Bone marrow (tissue), 2 donors: ENCODE data around the gene LPAR3.

ENCODE experiments used
- DNase-seq, 2 donors: peaks; one replicate each; lab custom pipeline; 2025; lab: John Stamatoyannopoulos, UW

The LPAR3 gene

DNA sequence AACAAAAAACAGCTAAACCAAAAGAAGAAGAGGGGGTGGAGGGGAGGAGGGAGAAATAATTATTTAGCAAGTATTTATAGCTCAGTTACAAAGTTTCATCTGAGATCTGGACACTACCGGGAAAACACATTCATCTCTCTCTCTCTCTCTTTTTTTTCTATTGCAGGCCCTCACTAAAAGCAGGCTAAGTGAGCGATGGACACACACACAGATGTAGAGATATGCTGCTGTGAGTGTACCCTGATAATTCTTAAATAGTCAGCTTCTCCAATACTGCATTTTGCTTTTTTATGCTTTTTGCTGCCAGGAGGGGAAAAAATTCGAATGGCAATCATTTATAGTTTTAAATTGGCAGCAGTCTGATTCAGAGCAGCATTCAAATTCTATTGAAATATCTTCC lies 65.0 kb downstream of the LPAR3 start:
- DNase-seq, result no peak

DNA sequence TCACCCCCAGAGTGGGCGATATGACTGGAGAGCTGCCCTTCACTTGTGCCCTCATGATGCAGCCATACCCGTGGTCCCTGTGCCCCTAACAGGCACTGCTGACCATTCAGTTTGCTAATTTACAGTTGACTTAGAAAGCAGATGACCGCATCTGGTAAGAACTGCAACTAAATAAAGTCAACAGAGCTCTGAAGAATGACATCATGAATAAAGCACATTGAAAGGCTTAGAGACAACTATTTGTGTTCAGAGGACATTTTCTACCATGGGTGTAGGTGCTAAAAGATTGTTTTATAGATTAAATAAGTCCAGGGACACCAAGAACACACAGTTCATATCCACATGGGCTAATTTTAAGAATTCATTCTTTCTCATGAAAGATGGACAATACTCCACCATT lies 65.5 kb downstream of the LPAR3 start:
- no peak for DNase-seq

DNA sequence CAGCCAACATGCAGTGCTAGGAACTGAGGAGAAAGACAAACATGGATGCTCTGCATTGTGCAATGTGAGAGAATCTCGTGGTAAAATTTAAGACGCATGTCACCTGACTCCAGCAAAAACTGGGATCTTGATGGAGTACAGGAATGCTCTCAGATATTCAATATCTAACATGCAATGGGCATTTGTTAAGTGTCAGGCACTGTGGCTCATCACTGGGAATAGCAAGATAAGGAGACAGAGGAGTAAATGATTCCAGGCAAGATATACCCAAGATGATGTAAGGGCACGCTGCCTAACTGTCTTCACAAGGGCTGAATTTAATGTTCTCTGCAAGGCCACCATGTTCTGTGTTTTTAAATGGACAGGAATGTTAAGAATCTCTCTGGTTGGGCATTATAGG lies 67.8 kb downstream of the LPAR3 start:
- no peak for DNase-seq

DNA sequence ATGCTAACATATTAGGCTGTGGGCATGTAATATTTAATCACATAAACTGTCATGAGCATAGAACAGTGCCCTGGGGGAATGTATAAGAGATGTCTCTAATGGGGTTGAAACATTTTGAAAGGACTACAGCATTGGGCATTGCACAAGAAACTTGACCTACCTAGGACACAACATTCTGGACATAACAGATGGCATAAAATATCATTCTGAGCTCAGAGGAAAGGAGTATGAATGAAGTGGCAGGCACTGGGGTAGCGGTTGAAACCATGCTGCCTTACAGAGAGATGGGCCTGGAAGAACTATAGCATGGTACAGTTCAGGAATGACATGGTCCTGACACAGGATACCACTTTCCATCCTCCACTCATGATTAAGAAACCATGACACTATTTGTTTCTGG lies 69.0 kb downstream of the LPAR3 start:
- DNase-seq, result no peak

DNA sequence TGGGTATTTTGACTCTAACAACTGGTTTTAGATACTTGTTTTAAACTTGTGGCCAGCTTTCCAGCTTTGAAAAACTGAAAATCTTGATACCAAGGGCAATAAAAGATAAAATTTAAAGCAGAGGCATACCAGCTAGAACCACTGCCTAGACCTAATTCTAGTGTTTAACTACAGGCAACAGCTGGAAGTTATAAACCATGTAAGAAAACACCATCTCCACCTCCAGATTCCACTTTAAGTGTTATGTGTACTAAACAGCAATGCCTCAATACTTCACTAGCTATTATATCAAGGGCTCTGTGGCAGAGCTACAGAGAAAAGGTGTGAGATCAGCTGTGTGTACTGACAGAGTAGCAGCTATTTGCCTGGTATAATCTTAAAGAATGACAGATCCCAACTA lies 69.5 kb downstream of the LPAR3 start:
- DNase-seq, result no peak

DNA sequence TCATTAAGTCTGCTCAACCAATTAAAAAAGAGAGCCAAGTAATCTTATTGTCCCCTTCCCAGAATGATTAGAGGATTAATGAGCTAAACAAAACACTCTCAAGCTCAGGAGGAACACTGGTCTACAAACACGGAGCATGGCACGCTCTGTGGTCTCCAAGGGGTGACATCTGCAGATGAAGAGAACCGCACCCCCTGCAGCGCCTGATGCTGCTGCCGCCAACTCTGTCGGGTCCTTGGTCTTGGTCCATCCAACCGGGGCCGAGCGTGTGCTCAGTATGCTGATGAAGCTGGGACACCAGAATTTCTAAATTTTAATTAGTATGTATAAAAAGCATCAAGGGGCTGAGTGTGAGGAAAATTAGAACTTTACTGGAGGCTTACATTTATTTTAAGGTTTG lies 82.7 kb downstream of the LPAR3 start:
- DNase-seq, result no peak

DNA sequence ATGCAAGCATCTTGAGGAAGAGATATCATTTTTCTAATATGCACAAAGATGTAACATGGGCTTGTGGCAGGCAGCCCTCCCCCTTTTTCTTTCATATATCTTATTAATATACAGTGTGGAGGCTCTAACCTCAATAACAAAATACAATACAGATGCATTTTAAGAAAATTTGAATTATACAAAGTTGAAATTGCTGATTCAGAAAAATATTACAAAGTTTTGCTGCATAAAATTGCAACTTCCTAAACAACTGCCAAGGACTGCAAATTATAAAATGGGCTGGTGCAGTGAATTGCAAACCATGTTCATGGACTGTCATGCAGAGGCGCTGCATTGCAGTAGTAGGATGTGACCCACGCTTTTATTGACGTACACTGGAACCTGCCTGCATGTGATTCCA lies 84.0 kb downstream of the LPAR3 start:
- no peak for DNase-seq

DNA sequence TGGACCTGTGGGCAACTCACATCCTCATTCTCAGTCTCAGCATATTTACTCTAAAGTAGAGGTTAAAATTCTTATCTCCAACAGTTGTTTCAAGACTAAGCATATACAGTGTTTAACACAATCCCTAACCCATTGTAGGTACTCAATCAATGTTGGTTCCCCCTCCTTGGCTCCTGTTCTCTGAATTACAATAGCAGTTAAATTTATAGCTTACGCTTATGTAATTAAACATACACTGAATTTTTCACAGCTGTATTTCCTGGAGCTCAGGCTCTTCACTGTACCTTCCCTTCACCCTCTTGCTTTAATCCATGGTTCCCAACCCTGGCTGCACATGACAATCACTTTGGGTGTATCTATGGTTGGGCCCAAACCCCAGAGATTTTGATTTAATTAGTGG lies 89.4 kb downstream of the LPAR3 start:
- no peak for DNase-seq

DNA sequence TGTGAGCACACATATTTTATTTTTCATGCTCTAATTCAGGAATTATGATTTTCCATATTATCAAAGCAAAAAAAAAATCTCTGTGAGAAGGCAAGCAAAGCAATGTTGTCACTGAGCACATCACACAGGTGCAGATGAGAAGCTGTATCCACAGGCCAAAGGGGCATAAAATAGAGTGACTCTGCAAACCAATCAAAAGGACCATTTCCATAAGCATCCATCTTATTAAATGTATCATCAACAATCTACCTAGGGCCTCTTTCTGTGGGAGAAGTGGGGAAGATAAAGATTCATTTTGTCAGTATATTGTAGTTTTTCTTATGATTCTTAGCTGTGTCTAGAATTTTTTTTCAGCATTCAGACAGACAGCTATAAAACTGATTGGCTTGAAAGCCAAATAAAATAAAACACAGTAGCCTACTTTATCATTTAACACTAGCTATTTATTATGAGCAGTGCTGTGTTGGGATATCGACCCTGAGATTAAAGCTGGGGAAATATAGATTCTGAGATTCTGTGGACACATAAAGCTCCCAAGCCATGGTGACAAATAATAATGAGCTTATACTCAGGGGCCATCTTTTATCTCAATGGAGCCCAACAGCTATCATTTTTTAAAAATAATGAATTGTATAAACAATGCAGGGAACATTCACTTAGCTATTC lies 90.3 kb downstream of the LPAR3 start:
- no peak for DNase-seq

DNA sequence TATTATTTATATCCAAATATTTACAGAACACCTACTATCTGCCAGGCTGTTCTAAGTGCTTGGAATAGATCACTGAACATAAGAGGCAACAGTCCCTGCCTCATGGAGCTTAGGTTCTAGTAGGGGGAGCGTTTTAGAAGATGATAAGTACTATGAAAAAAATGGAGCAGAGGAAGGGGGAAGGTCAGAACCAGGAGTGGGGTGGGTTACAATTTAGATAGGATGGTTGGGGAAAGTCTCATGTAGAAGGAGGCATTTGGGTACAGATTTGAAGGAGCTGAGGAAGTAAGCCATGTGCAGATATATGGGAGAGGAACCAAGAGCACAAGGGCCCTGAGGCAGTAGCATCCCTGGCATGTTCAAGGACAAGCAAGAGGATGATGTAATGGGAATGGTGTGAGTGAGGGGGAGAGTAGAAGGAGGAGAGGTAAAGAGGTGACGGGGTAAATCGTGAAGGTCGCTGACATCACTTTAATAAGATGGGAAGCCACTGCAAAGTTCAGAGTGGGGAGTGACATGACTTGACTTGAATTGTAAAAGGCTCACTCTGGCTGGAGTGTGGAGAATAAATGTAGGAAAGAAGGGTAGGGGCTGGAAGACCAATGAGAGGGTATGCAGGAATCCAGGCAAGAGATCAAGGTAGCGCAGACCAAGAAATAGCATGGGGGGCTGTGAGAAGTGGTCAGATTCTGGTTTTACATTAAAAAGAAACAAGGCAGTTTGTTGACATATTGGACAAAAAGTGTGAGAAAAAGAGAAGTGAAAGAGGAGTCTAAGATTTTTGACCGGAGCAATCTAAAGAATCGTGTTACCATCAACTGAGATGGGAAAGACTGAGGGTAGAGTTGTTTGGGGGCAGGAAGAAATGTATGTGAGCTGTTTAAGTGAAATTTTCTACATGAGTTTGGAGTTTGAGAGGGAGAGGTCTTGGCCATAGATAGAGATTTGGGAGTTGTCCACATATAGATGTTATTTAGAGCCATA lies 92.6 kb downstream of the LPAR3 start:
- DNase-seq, result no peak

DNA sequence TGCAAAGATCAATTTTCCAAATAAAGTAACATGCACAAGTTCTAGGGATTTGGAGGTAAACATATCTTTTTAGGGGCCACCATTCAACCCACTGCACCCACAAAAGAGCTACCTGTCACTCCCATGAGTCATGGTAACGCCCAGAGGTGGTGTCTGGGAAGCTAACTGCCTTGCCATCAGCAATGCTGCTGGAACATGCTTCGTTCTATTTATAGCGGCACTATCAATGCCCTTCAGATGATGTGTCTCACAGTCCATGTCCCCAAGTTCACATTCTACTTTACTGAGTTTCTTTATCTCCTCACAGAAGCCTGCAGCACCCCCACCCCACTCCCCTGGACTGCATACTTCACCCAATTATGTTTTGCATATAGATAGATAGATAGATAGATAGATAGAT lies 95.4 kb downstream of the LPAR3 start:
- no peak for DNase-seq

DNA sequence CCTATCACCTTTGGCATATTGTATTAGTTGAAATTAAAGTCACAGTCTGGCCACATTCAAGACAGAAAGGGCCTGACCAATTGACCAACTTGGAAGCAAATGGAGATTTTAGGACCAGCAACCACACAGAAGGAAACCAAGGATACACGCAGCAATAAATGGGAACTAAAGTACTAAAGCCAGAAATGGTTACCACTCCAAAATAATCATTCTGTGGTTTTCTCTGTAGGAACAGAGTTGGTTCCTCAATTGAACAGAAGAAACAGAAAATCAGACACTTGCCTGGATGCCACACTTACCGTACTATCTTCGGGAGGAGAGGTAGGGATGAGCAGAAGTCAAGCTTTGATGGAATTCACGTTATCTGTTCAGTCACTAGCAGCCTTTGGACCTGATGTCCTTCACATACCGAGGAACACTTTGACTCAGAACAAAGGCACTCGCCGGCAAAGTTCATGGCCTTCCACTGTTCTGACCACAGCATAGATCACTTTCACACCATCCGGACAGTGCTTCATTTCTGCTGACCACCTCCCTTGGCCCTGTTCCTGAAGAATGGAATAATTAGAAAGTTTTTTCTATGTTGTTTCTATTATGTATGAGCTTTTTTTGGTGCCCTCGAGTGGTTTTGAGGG lies 96.9 kb downstream of the LPAR3 start:
- DNase-seq, result no peak

DNA sequence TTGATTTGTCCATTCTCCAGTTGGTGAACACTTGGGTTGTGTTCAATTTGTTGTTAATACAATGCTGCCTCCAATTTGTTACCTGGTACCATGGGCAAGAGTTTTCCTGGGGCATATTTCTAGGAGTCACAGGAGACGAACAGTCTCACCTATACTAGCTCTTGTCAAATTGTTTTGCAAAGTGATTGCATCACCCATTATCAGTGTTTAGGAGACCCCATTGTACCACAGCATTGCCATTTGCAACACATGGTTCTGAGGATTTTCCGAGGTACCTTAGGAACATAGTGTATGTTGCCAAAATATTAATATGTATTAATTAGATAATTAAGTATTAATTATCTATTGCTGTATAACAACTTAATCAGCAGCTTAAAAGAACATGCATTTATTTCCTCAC lies 97.8 kb downstream of the LPAR3 start:
- no peak for DNase-seq

DNA sequence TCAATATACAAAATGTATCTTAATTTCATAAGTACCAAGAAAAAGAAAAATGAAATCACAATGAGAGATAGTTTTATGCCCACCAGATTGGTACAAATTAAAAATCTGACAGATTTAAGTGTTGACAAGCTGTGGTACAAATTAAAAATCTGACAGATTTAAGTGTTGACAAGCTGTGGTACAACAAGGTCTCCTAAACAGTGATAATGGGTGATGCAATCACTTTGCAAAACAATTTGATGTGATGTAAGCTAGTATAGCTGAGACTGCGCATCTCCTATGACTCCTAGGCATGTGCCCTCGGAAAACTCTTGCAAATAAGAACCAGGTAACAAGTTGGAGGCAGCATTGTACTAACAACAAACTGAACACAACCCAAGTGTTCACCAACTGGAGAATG lies 100.6 kb downstream of the LPAR3 start:
- no peak for DNase-seq

DNA sequence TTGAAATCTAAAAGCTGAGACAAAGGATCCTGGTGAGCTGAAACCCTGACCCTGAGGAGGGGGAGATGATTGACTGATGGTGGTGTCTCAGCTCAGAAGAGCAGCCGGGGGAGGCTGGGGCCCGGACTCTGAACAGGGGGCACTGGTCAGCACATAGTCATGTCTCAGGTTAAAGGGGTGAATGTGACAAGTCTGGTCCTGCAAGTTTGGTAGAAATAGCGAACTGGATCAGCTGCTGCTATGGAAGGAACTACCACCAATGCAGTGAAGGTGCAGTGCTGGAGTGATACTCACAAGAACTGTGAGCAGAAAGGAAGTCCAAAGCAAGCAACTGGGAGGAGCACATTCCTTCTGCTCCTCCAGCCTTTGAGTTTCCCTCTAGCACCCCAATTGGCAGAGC lies 104.0 kb downstream of the LPAR3 start:
- DNase-seq, result no peak

DNA sequence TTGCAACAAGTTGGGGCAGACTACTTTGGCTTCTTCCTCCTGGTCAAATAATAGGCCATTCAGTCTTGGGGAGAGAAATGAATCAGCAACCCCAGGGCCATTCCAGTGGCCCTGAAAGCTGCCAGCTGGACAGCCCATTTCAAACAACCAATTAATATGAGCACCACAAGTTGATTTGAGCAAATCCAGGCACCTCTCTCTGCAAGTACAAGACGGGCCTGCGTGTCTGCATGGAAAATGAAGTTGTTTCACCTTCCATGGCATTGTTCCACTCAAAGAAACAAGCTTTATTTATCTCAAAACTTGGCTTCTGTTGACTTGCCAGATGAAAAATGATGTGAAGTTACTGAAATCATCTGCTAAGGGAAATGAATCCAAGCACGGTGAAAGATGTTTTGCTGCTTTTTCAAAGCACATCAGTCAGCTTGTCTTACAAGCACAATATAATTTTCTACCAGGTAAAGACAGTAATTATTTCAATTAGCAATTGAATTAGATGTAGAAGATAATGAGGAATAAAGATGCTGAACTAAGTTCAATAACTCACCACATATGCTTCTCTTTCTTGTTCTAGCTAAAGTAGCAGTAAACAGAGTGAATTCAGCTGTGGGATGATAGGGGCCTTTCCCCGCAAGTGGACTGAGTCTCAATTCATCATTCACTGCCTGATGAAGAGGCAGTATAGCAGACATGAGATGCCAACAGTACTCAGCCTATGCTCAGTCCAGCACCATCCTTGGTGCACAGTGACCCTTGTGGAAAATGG lies 107.6 kb downstream of the LPAR3 start:
- DNase-seq, result no peak

DNA sequence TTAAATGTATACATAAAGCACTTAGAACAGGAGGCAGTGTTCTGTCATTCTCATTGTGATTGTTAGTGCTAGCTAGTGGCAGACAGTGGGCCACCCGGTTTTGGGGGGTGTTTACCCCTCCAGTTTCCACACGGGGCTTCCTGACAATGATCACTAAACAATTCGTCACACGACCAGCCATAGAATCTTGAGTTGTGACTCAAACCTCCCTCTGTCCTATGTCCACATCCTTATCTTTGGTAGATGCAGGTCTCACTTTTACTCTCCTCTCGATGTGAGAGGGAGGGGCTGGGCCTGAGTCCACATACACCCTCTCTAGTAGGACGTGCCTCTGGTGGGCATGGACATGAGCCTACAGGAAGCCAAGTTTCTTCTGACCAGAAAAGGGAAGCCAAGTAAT lies 110.1 kb downstream of the LPAR3 start:
- DNase-seq, result no peak

DNA sequence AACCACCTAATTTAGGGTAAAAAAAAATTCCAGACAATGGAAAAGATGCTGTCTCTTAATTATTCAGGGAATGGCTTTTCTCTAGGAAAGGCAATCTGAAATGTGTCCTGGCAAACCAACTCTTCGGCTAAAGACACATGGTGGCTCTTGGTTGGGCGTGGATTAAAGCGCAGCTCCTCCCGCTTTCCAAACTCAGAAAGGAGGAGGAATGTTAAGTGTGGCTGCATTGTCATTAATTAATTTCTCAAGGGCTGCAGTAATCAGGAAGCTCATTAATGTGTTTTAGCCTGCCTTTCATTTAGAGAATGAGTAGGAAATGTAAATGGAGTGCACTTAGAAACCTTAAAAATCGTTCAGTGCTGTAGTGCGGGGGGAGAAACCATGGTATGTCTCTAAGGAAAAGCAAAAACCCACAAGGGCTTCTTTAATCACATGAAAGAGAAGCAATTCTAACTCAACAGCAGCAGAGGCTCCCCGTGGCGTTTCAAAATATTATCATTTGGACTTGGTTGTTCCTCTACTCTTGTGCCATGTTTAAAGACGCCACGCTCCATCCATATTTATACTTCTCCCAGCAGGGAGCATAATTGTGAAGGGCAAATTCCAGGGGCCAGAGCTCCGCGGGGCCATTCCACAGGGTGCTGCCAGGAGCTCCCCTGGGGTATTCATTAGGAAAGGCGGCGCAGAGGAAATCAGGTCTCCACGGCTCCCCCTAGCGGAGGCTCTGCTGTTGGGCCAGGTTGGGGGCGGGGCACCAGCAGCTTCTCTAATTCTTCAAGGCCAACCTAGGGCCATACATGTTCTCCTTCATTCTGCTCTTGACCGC lies 110.8 kb downstream of the LPAR3 start:
- no peak for DNase-seq

DNA sequence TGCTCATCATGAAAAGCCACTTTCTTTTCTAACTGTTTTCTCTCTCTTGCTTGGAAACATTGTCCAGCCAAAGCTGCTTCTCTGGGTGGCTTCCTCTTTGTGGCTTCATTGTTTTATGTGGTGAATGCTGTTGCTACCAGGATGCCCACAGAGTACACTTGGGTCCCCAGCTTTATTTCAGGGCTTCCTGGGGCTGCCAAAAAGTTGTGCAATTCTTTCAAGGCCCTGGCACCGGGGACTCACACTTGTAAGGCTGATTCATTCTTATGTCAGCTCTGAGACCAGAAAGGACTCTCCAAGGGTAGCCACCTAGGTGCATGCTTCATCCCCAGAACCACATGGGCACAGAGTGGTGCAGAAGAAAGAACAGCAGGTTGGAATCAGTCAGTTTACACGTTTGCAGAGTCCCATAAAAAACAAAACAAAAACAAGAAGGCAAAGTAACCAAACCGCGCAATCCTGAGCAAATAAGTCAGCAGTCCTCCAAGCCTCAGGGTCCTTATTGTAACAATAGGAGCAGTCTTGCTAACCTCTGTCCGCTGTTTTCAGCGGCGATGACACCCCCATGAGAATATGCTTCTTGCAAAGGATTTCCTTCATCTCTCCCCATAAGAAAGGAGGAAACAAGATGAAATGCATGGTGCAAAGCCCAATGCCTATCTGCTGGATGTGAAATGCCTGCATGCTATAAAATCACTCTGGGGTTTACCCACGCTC lies 112.8 kb downstream of the LPAR3 start:
- peak; percentile 16 to 85 for DNase-seq

DNA sequence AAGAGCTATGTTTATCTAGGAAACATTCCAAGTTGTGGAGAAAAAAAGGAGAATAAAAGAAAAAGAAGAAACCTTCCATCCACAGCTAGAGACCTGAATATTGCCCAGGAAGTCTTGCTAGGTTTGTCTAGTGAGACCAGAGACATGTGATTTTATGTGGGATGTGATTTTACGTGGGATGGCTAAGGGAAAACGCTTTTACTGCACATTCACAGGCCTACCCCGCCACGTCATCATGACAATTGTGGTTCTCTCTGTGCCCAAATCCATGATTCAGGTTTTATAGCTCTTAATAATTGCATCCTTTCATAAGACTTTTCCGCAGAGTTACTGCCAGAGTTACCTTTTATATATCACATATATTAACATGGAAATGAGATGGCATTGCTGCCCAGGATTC lies 116.4 kb downstream of the LPAR3 start:
- DNase-seq, result no peak

DNA sequence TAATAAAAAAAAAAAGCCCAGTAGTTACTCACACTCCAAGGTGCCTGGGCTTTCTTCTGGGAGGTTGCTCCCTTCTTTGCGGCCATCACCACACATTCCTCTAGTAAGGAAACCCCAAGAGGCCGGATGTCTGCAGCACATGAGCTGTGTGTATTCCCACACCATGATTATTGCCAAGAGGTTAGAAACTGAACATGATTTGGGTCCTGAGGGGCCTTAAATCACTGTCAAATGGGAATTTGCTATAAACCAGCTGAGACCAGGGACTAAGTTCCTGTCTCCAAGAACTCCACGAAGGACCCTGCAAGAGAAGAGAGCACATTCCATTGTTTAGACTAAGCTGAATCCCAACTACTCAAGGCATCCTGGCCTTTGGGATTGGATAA lies 117.5 kb downstream of the LPAR3 start:
- no peak for DNase-seq
